HG03175 (cell line): ENCODE measurements around the gene LPCAT3.

Source experiments
- ATAC-seq: cut with Tn5 transposase; IDR thresholded peaks from one replicate; pipeline ENCODE4 v1.9.1; 2021; ENCODE audit warnings: mild to moderate bottlenecking, moderate library complexity; ENCODE audit not compliant: unreplicated experiment

The LPCAT3 gene

DNA sequence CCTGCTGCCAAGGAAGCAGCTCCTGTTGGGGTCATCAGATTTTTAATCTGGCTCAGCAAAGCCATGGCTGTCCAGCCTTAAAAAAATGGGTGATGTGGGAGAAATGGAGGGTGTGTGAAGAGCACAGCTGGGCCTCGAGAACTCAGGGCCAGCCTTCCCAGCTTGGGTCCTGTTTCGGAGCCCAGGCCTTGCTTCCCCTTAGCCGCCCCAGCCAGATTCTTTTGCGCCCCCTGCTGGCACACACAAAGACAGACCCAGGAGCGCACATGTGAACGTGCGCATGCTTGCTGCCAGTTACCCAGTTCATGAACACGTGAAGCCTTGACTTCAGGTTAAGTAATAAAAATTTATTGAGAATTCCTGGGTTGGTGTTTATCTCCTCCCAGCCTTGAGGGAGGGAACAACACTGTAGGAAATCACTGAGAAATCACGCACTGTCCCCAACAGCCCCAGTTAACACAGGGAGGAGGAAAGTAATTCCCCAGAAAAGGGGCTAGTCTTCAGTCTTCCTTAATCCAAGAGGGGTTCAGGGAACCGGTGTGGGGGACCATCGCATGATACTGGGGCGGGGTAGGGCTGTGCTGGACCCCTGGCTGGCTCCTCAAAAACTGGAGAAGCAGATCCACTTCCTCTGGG is 53.1 kb downstream of the LPCAT3 start:
- no peak for ATAC-seq

- ATAC-seq = no peak
These were observed 53.7 kb downstream of the LPCAT3 start for GRCh38 chr12:6964605-6965025.

DNA sequence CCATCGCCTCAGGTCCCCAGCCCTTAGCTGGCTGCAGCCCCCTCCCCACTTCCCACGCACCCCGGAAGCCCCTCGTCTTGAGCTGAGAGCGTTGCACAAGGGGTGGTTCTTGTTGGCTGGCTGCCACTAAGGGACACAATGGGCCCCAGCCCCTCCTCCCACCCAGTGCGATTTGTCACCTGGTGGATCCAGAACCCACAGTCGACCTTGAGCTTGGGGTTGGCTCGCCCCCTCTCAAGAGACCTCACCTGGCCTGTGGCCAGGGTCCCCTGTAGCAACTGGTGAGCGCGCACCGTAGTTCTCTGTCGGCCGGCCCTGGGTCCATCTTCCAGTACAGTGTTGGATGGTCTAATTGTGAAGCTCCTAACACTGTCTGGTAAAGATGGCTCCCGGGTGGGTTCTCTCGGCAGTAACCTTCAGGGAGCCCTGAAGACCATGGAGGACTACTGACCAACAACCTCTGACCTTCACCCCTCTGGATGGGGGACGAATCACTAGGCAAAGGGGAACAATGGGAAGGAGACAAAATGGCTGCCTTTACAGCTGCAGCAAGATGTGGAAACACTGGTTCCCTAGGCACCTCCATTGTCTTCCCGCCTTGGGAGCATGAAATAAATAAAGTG is 54.4 kb downstream of the LPCAT3 start:
- no peak for ATAC-seq

DNA sequence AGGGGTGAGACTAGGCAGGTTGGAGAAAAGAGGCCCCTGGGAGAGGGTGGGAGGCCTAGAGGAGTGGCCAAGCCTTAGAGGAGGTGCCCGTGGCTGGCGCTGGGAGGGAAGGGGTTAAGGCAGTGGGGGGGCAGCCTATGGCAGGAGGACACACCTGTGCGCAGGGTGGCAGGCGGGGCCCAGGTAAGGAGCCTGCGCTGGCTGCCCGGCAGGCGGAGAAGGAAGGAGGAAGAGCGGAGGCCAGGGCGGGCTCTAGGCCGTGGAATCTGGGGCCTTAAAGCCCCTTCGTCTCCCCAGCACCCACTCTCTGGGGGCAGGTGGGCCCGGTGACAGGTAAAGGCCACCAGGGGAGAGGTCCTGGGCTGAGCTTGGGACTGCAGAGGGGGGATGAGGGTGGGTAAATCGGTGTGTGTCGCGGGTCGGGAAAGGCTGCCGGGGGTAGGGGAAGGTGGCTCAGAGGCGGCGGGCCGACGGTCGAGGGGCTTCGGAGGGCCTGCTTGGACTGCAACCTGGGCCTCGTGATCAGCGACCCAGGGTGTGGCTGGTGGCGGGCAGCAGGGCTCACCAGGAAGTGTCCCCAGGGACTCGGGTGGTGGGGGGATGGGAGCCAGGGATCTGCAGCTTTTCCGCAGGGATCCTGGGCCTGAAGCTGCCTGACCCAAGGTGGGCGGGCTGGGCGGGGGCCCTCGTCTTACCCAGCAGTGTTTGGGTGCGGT is 55.1 kb downstream of the LPCAT3 start:
- ATAC-seq = no peak

DNA sequence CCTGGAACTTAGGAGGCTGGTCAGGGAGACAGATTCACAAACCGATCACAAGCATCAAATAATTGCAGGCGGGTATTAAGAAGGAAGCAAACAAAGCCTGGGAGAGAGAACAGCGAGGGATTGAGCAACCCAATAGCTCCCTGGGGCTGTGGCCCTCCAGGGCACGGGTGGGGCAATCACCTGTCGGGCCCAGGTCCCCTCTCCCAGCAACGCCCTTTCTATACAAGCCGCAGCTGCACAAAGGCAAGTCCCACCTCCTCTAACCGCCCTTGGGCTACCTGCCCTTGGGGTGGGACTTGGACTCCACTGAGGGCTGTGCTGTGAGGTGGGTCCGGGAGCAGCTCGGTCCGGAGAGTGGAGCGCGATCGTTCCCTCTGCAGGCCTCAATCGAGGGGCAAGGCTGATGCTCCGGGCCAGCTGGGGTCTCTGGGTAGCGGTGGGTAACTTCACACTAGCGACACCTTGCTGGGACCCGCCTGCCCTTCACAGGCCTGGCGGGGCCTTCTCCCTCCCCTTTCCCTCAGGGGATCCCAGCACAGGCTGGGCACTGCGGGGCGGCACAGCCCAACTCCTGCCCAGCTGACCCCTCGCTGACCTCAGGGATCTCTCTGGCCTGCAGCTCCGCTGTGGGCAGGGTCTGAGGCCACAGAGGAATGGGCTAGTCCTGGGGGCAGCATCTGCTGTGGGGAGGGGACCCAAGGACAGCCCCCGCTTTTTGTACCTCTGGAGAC is 55.8 kb downstream of the LPCAT3 start:
- no peak for ATAC-seq

- no peak for ATAC-seq
These were observed 56.5 kb downstream of the LPCAT3 start for GRCh38 chr12:6961695-6962284.

DNA sequence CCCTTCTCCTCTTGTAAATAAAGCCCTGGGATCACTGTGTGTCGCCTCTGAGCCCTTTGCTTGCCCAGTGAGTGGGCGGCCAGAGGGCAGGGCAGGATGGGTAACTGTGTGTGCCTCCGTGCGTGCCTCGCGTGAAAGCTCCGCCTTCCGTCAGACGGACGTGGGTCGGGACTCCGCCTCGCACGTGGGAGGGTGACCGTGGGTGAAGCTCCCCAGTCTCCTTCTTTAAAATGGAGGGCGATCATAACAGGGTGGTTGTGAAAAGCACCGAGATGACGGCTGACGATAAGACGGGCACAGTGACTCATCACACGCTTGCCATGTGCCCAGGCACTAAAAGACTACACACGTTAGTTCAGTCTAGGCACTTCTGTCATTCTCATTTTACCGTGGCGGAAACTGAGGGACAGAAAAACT is 57.0 kb downstream of the LPCAT3 start:
- ATAC-seq = no peak

GRCh38 chr12:6960593-6961277 is 57.5 kb downstream of the LPCAT3 start:
- ATAC-seq = no peak

- ATAC-seq = no peak
These were observed 58.3 kb downstream of the LPCAT3 start for GRCh38 chr12:6959805-6960592.

- ATAC-seq = peak; percentile 62
These were observed 59.0 kb downstream of the LPCAT3 start for GRCh38 chr12:6959058-6959804.

- no peak for ATAC-seq
These were observed 59.6 kb downstream of the LPCAT3 start for GRCh38 chr12:6958609-6959057.

- ATAC-seq = no peak
These were observed 60.3 kb downstream of the LPCAT3 start for GRCh38 chr12:6957741-6958608.

DNA sequence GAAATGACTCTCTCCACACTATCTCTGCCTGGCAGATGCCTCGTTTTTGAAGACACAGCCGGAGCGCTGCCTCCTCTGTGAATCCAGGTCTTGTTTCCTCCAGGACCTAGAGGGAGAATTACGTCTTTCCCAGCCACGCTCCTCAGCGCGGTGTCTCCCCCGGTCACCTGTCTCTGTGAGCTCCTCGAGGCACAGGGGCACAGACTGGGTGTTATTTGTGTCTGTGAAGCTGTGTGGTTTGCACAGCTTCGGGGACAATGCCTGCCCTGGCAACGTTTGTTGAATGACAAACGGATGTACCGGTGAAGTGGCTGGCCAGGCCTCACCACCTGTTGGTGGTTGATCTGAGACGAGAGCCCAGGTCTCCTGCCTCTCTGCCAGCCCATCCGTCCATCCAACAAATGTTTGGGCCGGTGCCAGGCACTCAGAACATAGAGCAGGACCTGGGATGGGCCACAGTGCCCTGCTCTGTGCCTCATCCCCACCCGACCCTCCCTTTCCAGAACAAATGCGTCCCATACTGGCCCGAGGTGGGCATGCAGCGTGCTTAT is 61.0 kb downstream of the LPCAT3 start:
- ATAC-seq = no peak

GRCh38 chr12:6956021-6956727 is 62.1 kb downstream of the LPCAT3 start:
- ATAC-seq = no peak

GRCh38 chr12:6955108-6956020 is 62.9 kb downstream of the LPCAT3 start:
- no peak for ATAC-seq
